Left lobe of liver (tissue), 2 donors: Measurements from ENCODE around the gene CCDC174. TPM values are rescaled to one million over a fixed set of nuclear protein-coding genes. Genes with fewer than 3 reads are reported as not detected.
A peak's percentile ranks its signal among the peaks of the same experiment; 100 is the strongest.
"Not testable (repeated sequence)": the region's sequence is repeated elsewhere in the genome, so short reads cannot be mapped to it uniquely, and the experiment has no call there.

Experiments
- ATAC-seq: fragments of 200-7000 bp; cut with Tn5 transposase; one replicate; pipeline ENCODE4 v1.9.1; 2020; ENCODE audit warnings: mild to moderate bottlenecking, moderate library complexity
- DNase-seq: peaks from one replicate; pipeline ENCODE4 v3.0.0-alpha.2; 2020; ENCODE audit warnings: low spot score
- total RNA-seq: library from RNA; stranded (reverse); gene quantifications from one replicate; pipeline ENCODE4 v1.2.1, GENCODE V29; 2021
- donor health status: DM: no; HTN: no; CAD: no; lungs with moderate emphysema.
- donor health status: DM: no; HTN: yes; CAD: no.

The CCDC174 gene
- total RNA-seq, 1 donor from 2014 or later: 6.4 TPM

DNA sequence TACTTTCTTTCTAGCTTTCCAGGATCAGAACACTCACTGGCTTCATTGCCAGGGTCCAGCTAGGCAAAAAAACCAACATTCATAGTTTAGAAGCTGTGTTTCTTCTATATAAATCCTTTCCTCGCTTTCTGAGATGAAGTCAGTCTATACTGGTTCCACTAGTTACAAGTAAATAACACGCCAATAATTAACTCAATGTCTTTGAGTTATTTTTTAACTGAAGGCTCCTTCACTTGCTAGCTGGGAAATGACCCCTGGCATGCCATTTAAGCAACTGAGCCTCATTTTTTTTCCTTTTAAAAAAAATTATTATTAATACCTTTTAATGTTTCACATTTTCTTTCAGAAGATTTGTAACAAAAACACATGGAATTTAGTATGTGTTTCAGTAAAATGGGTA lies 2.1 kb upstream of the CCDC174 start:
- ATAC-seq (no peak), DNase-seq (no peak)

DNA sequence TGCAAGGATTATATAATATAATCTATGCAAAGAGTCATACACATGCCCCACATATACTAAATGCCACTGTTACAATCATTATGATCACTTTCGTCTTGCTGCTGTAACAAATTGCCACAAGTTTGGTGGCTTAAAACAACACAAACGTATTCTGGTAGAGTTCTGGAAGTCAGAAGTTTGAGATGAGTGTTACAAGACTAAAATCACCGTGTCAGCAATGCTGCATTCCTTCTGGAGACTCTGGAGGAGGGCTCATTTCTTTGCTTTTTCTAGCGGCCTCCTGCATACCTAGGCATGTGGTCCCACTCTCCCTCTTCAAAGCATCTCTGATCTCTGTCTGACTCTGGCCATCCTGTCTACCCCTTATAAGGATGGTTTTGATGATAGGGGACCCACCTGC lies 1.4 kb upstream of the CCDC174 start:
- ATAC-seq: no peak
- no peak for DNase-seq

DNA sequence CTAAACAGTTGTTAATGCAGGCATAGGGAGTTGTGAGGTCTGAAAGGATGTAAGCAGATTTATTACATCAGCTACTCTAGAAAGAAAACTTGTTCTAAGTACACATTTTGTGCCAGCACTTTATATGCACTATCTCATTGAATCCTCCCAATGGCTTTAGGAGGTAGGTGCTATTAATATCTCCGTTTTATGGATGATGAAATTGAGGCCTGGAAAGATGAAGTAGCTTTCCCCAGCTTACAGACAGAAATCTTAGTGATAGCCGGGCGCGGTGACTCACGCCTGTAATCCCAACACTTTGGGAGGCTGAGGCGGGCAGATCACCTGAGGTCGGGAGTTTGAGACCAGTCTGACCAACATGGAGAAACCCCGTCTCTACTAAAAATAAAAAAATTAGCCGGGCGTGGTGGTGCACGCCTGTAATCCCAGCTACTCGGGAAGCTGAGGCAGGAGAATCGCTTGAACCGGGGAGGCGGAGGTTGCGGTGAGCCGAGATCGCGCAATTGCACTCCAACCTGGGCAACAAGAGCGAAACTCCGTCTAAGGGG lies 872 bp downstream of the CCDC174 start:
- not testable (repeated sequence) for ATAC-seq, DNase-seq

DNA sequence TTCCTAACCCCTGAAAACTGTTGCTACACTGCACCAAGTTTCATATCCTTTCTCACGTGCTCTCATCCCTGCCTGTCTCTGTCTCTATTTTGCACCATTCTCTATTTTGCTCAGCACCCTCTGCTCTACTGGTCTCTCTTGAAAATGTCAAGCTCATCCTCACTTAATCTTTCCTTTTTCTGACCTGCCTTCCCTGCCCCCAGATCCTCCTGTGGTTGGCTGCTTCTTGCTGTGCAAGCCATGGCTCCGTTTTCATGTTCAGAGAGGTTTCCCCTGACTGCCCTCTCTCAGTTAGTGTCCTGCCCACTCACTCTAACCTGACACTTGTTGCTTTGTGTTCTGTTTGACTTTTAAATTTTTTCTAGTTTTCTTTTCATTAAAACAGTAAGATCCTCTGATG lies 6.0 kb downstream of the CCDC174 start:
- ATAC-seq (no peak), DNase-seq (no peak)

DNA sequence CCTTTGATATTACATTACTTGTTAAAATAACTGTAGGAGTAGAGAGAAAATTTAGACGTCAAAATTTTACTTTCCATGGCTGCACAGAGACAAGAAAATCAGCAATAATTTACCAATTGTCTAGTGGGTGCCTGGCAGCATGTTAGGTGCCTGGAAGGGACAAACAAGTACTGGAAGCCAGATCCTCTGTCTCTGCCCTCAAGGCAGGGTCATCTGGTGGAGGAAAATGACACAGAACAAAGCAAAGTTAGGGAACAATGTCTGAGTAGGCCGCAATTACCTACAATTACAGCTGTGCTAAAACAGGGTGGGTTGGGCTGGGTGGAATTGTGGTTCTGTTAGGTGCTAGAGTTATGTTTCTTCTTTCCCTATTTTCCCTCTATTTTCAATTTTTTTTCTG lies 7.4 kb downstream of the CCDC174 start:
- ATAC-seq: no peak
- DNase-seq: no peak

DNA sequence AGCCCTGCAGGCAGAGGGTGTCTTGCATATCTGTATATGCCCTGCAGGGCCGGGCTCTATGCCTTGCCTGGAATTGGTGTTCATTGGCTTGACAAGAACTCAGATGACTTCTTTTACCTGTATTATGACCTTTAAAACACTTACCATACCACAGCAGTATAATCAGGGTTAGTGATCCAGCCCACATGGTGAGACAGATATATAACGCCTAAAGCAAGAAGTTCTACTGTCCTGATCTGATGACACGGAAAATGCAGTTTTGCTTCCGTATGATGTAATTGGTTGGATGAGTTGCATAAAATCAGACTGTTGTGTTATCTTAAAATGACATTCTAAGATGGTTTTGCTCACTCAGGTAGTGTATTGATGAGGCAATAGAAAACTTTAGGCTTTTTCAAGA lies 9.4 kb downstream of the CCDC174 start:
- no peak for DNase-seq
- no peak for ATAC-seq

DNA sequence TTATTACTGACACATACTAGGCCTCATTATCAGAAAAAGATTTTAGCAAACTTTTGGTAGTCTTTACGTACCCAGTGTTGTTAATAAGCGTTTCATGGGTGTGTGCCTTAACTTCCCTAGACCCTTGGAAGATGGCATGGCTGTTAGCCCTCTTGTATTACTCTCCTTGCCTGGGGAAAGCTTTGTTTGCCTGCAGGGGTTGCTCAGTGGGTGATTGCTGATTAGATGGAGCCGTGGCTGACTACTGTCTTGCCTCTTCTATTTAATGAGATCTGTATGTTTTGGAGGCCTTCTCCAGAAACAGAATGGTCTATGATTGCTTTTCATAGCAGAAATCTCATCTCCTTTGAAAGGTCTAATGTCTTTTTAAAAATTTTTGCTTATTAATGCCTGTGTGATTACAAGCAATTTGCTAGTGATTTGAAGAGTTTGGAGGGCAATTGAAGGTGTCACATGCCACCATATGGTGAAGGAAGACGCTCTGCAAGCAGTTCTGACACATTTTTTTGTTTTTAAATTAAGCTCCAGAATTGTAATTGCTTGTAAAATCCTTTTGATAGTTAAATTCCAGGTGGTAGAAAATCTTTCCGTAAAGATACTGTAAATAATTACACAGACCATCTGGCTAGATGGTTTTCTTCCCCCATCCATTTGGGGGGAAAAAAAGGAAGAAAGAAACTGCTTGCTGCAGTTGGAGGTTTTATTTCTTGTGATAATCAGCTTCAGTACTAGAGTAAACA lies 12.0 kb downstream of the CCDC174 start:
- DNase-seq (no peak), ATAC-seq (no peak)

DNA sequence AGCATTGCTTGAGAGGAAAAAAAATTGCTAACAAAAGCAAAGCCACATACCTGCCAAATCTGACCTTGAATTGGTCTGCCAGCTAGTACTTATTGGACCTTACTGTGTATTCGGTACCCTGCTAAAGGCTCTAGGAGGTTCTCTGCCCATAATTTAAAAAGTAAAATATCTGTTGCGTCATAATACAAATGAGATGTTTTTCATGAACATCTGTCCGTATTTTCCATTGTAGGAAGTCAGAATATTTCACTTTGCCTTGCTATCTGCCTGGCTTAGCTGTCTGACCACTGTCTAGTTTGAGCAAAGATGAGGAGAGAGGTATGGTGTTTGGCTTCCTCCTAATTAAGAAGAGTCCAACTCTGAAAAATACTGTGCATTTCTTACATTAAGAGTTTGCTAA lies 12.6 kb downstream of the CCDC174 start:
- ATAC-seq (no peak), DNase-seq (no peak)

DNA sequence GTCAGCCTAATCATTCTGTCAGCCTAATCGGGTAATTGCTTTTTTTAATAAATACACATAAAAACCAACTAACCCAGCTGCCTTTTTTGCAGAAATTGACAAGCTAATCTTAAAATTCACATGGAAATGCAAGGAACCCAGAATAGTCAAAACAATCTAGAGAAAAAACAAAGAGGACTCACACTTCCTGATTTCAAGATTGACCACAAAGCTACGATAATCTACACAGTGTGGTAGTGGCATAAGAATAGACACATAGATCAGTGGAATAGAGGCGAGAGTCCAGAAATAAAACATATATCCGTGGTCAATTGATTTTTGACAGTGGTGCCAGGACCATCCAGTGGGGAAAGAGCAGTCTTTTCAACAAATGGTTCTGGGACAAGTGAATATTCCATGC lies 21.0 kb downstream of the CCDC174 start:
- DNase-seq: no peak
- ATAC-seq: no peak

DNA sequence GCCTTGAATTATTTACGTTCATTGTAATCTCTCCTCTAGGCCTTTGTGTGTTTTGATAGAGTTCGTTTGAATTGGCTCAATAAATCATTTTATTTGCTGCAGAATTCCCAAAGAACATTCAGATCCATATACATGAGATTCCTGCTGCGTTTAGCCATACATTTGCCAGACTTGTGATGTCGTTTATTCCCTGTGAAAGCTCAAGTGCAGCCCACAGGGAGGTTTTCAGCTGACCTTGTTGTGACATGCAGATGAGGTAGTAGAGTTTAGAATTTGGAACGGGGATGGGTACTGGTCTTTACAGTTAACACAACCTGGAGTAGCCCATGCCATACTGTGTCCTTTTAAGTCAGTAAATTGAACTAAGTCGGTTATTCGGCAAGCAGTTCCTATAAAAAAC lies 23.3 kb downstream of the CCDC174 start, which contains the start of gene C3orf20:
Gene C3orf20 (plus strand): TSS at position 301 of the 400 bp plus-strand sequence. CDS start 7,573 bp downstream, outside the sequence.
- ATAC-seq: no peak
- no peak for DNase-seq

DNA sequence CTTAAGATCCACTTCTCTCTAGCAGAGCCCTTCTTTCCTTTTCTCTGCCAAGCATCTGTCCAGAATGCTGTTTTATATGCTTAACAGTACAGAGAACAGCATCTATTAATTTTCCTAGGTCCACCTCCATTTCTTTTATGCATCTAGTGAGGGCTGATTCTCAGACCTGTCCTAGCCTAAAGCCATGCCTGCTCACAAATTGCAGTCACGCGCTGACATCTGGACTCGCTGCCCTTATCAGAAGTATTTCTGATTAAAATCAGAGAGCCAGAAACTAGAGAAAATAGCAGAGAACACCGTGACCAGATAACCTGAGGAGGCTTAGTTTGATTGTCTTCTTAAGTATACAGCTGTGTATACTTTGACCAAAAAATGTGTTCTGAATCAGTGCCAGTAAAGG lies 25.3 kb downstream of the CCDC174 start:
- ATAC-seq: no peak
- no peak for DNase-seq

DNA sequence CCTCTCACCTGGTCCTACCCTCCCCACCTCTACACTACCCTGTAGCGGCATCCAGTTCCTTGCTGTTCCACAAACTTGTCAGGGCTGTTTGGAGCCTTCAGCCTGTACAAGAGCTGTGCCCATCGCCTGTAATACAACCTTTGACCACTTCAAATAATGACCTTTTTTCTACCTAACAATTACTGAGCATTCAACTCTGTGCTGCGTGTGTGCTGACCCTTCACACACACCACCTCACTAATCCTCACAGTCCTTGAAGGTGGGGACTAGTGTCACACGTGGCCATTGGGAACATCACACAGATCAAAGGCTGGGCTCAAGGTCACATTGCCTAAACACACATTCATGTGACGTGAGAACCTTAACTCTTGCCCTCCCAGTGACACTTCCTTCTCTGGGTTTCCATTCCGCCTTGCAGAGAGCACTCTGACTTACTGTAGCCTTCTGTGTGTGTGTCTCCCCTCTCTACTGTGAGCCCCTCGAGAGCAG lies 26.5 kb downstream of the CCDC174 start:
- ATAC-seq: peak; percentile 78
- peak; percentile 71 for DNase-seq

DNA sequence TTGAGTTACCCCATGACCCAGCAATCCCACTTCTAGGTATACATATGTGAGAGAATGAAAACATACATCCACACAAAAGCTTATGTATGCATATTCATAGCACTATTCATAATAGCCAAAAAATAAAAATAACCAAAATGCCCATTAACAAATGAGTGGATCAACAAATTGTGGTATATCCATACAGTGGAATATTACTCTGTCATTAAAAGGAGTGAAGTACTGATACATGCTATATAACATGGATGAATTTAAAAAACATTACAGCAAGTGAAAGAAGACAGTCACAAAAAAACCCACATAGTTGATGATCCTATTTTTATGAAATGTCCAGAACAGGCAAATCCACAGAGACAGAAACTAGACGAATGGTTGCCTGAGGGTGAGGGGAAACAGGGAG lies 28.6 kb downstream of the CCDC174 start:
- DNase-seq (no peak), ATAC-seq (no peak)

DNA sequence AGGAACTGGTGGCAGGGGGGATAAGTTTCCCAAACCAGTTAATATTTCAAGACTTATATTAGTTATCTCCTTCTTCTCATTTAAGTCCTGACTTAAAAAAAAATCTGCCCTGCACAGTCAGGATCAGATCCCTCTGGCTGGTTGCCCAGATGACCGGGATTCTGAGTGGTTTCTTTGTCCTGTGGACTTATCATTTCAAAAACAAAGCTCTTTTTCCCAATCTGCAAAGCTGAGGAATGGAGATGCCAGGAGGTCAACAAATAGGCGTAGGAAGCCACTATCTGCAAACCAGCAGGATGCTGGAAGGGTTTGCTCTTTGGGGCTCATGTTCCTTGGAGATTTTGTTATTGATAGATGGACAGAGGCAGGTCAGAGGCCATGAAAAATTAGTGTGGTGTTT lies 29.2 kb downstream of the CCDC174 start:
- no peak for DNase-seq
- ATAC-seq: no peak

DNA sequence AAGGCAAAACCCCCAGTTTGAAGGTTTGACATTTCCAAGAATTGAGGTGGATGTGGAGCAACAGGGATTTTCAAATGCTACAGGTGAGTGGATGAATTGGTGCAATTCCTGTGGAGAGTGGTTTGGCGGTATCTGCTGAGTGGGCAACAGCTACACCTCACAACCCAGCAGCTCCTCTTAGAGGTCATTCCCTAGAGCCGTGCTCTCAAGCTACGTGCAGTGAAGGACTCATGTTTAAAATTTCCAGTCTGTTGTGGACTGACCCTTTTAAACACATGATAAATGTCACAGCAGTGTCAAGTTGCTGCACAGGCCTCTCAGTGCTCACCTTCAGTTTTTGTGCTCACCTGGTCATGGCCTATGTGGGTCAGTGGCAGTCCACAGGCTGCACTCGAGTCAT lies 32.9 kb downstream of the CCDC174 start:
- DNase-seq: no peak
- ATAC-seq: no peak

DNA sequence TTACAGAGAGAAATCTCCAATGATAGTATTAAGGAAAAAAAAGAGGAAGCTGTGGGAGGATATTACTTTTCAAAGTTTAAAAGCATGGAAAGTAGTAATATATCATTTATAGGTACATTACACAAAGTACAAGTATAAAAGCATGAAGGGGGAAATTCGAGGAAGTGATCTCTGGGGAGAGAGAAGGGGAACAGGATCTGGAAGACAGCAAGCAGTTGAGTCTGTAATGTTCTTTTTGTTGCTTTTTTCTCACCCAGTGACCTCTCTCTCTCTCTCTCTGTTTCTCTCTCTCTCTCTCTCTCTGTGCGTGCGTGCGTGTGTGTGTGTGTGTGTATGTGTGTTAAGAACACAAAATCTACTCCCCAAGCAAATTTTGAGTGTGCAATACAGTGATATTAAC lies 33.6 kb downstream of the CCDC174 start:
- ATAC-seq (no peak), DNase-seq (no peak)

DNA sequence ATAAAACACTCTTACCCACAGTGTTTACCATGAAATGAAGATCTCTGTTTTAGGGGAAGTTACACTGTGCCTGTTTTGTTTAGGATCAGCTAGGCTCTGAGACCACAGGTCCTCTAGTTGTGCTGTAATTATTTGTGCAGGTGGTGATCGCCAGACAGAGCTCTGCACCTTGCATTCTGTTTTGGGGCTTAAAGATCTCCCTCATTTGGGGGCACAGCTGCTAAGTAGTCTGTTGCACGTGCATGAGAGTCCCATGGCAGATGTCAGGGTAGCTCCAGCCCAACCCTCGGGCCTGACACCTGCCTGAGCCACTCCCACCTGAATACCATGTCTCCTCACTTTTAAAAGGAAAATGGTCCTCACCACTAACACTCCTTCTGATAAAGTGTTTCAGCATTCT lies 35.8 kb downstream of the CCDC174 start:
- DNase-seq: no peak
- no peak for ATAC-seq

DNA sequence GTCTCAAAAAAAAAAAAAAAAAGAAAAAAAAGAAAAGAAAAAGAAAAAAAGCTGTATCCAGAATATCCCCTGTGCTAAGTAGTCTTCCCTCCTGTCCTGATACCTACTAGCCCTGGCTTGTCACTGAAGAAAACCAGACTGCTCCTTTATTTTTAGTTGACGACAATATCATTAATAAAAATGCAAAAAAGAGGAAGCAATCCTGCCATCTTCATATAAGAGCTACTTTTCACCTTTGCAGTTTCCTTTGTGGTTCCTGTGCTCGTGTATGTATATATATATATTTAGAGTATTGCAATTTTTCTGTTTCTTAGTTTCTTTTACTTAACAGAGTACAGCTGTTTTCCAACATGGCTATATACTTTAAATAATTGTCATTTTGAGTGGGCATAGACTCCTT lies 37.0 kb downstream of the CCDC174 start:
- DNase-seq (no peak), ATAC-seq (no peak)

DNA sequence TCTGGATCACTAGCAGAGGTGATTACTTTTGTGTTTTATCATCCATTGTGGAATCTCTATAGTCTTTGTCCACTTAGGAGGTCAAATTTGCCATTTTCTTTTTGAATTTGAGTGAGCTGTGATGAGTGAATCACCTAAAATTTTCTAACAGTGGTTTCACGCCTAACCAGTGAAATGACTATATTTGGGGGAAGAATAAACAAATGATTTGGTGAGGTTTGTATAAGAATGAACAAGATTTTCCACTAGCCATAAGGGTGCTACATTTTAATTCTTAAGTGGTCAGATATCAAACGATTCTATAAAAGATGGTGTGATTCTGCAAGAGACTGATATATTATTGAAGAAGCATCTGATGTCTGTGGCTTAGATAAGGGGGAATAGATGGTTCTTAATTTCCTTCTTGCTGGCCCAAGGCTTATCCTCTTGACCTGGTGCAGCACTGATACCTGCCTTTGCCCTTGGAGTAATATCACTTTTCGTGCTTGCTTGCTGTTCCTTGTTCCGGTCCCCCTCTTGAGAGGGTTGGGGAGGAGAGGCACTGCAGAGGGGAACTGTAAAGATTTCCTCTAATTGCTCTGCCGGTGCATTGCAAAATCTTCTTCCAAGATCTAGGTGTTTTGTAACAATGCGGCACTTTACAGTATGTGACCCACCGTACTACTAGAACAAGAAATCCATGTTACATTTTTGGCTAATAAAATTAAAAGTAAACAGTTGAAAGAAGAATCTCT lies 37.9 kb downstream of the CCDC174 start:
- no peak for ATAC-seq
- no peak for DNase-seq

DNA sequence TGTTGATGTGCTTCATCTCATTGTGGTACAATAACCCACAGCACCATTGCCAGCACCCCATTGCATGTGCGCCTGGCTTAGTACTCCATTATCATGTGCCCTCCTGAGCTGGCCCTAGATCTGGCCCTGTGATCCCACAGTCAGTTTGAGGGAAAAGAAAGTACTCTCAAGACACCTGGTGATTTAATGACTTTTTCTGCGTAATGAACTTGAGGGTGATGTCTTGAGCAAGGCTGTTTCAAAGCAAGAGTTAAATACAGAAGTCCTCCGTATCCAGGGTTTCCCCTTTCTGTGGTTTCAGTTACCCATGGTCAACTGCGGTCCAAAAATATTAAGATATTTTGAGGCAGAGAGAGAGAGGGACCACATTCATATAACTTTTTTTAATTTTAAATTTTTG lies 39.7 kb downstream of the CCDC174 start:
- DNase-seq (no peak), ATAC-seq (no peak)

DNA sequence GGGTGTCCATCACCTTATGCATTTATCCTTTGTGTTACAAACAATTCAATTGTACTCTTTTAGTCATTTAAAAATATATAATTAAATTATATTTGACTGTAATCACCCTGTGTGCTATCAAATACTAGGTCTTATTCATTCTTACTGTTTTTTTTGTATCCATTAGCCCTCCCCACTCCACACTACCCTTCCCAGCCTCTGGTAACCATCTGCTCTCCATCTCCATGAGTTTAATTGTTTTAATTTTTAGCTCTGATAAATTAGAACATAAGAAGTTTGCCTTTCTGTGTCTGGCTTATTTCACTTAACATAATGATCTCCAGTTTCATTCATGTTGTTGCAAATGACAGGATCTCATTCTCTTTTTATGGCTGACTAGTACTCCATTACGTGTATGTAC lies 40.2 kb downstream of the CCDC174 start:
- DNase-seq (no peak), ATAC-seq (no peak)

DNA sequence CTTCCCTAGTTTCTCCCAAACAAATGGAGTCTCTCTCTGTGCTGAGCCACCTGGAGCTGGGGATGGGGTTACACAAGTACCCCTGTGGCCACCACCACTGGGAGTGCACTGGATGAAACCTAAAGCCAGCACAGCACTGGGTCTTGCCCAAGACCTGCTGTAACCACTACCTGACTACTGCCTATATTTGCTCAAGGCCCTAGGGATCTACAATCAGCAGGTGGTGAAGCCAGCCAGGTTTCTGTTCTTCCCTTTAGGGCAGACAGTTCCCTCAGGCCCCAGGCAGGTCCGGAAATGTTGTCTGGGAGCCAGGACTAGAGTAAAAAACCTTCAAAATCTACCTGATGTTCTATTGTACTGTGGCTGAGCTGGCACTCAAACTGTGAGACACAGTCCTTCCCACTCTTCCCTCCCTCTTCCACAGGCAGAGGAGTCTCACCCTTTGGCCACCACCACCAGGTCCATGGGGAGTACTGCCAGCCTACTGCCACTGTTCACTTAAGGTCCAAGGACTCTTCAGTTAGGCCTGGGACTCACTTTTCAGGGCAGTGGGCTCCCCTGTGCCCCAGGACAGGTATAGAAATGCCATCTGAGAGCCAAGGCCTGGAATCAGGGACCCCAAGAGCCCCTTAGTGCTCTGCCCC lies 47.2 kb downstream of the CCDC174 start:
- peak; percentile 93 for ATAC-seq
- DNase-seq: peak; percentile 63
